OCI-LY1 (cell line): ENCODE results near the gene USP54.

Experiments
- EZH2 ChIP-seq: fragments of 200-600 bp; sonication (generic), shearing (Covaris generic); IDR thresholded peaks from 2 replicates; pipeline ENCODE4 v1.8.0; 2017; ENCODE audit warnings: borderline replicate concordance, mixed run types, mild to moderate bottlenecking, antibody characterized with exemption, low read length, moderate library complexity, mixed read lengths
- TF ChIP-seq, protein P1 (sequence below): fragments of 200-600 bp; sonication (generic), shearing (Covaris generic); IDR thresholded peaks from 2 replicates; pipeline ENCODE4 v1.5.1; 2017; ENCODE audit warnings: mild to moderate bottlenecking, antibody characterized with exemption, low read length, moderate library complexity, mixed read lengths

DNA sequence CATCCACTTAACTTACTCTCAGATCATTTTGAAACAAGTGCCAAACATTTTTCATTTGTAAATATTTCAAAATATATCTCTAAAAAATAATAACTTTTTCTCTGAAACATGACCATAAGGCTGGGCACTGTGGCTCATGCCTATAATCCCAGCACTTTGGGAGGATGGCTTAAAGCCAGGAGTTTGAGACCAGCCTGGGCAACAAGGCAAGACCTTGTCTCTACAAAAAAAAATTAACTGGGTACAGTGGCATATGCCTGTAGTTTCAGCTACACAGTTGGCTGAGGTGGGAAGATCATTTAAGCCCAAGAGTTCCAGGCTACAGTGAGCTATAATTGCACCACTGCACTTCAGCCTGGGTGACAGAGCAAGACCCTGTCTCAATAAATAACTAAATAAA, 36.4 kb downstream of the USP54 start:
- TF ChIP-seq, protein P1, sequence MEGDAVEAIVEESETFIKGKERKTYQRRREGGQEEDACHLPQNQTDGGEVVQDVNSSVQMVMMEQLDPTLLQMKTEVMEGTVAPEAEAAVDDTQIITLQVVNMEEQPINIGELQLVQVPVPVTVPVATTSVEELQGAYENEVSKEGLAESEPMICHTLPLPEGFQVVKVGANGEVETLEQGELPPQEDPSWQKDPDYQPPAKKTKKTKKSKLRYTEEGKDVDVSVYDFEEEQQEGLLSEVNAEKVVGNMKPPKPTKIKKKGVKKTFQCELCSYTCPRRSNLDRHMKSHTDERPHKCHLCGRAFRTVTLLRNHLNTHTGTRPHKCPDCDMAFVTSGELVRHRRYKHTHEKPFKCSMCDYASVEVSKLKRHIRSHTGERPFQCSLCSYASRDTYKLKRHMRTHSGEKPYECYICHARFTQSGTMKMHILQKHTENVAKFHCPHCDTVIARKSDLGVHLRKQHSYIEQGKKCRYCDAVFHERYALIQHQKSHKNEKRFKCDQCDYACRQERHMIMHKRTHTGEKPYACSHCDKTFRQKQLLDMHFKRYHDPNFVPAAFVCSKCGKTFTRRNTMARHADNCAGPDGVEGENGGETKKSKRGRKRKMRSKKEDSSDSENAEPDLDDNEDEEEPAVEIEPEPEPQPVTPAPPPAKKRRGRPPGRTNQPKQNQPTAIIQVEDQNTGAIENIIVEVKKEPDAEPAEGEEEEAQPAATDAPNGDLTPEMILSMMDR, result no peak
- no peak for TF ChIP-seq EZH2
